H1 (cell line): ENCODE data around the gene PSMA5. TPM values are rescaled to one million over a fixed set of nuclear protein-coding genes. Genes with fewer than 3 reads are reported as not detected.

Experiments
- CTCF ChIA-PET: fragments of 300-600 bp; sonication (Branson Sonifier 250); formaldehyde crosslinking; loops from one replicate; lab custom pipeline; 2021; ENCODE audit not compliant: partially characterized antibody; lab: Charles Lee
- POLR2A ChIA-PET: fragments of 300-600 bp; sonication (Branson Sonifier 250); formaldehyde crosslinking; loops from one replicate; lab custom pipeline; 2021; ENCODE audit warnings: inconsistent platforms; ENCODE audit not compliant: partially characterized antibody; lab: Charles Lee
- DNase-seq, 2 experiments: peaks; one replicate each; pipeline versions ENCODE4 v3.0.0 to v3.0.0-alpha.2; 2010 to 2022; ENCODE audit warnings: low spot score in 2 of 2, low read depth in 1 of 2, mixed read lengths in 1 of 2
- FAIRE-seq: peaks from 2 replicates; lab custom pipeline; 2011; peaks lifted over from hg19 to GRCh38; lab: Jason Lieb, UNC
- H2AFZ ChIP-seq: 2 replicates; pipeline ENCODE4 v1.8.1; 2012; ENCODE audit warnings: low read length, inconsistent platforms
- H2AK5ac ChIP-seq: 2 replicates; pipeline ENCODE4 v1.6.1; 2013; ENCODE audit warnings: low read depth, low read length
- H2BK120ac ChIP-seq: replicated peaks from 2 replicates; pipeline ENCODE3; 2013; ENCODE audit warnings: low read depth, low read length, inconsistent platforms
- H2BK12ac ChIP-seq: 2 replicates; pipeline ENCODE4 v1.6.1; 2013; ENCODE audit warnings: low read depth, low read length
- H2BK15ac ChIP-seq: 2 replicates; pipeline ENCODE4 v1.6.1; 2013; ENCODE audit warnings: low read length
- H2BK20ac ChIP-seq: 2 replicates; pipeline ENCODE4 v1.6.1; 2013; ENCODE audit warnings: low read length
- H2BK5ac ChIP-seq: 2 replicates; pipeline ENCODE4 v1.6.1; 2013; ENCODE audit warnings: low read depth, low read length
- H3K14ac ChIP-seq: 2 replicates; pipeline ENCODE4 v1.6.1; 2013; ENCODE audit warnings: inconsistent platforms; ENCODE audit not compliant: insufficient read length
- H3K18ac ChIP-seq: 2 replicates; pipeline ENCODE4 v1.6.1; 2013; ENCODE audit warnings: low read length; ENCODE audit errors: extremely low read depth
- H3K23ac ChIP-seq: 2 replicates; pipeline ENCODE4 v1.6.1; 2013; ENCODE audit warnings: inconsistent platforms; ENCODE audit not compliant: insufficient read length
- H3K23me2 ChIP-seq: 2 replicates; pipeline ENCODE4 v1.6.1; 2013; ENCODE audit warnings: low read depth, low read length
- H3K27ac ChIP-seq: 2 replicates; pipeline ENCODE4 v1.6.1; 2011; ENCODE audit warnings: low read depth, low read length, inconsistent platforms
- H3K27me3 ChIP-seq, 4 experiments: replicated peaks in 1 of 4; 1 replicate in 1 of 4; 2 replicates in 3 of 4; pipeline versions ENCODE4 v1.6.1 to v1.8.1; 2011 to 2013; ENCODE audit warnings: low read length in 3 of 4, mild to moderate bottlenecking in 3 of 4, inconsistent platforms in 2 of 4, mixed read lengths in 2 of 4, moderate library complexity in 1 of 4; ENCODE audit not compliant: control insufficient read depth in 3 of 4, insufficient read depth in 3 of 4; ENCODE audit errors: extremely low read depth in 1 of 4
- H3K36me3 ChIP-seq, 4 experiments: 2 replicates each; pipeline versions ENCODE4 v1.6.1 to v1.8.1; 2011 to 2013; ENCODE audit warnings: mild to moderate bottlenecking in 4 of 4, low read length in 3 of 4, moderate library complexity in 2 of 4, control low read depth in 1 of 4, inconsistent platforms in 1 of 4; ENCODE audit not compliant: insufficient read depth in 4 of 4, control insufficient read depth in 2 of 4
- H3K4ac ChIP-seq: replicated peaks from 2 replicates; pipeline ENCODE3; 2013; ENCODE audit warnings: low read length, low read depth, mixed read lengths, inconsistent platforms; ENCODE audit not compliant: insufficient read length
- H3K4me1 ChIP-seq, 4 experiments: replicated peaks in 1 of 4; 1 replicate in 1 of 4; 2 replicates in 3 of 4; pipeline versions ENCODE4 v1.6.1 to v1.8.1; 2011 to 2013; ENCODE audit warnings: low read length in 3 of 4, inconsistent platforms in 2 of 4, mixed read lengths in 1 of 4; ENCODE audit not compliant: insufficient read depth in 4 of 4, control insufficient read depth in 3 of 4
- H3K4me2 ChIP-seq, 2 experiments: 2 replicates each; pipeline versions ENCODE4 v1.6.1 to v1.8.1; 2011 to 2013; ENCODE audit warnings: low read depth in 2 of 2, low read length in 2 of 2, control low read depth in 1 of 2, inconsistent platforms in 1 of 2, mild to moderate bottlenecking in 1 of 2; ENCODE audit not compliant: insufficient read depth in 1 of 2
- H3K4me3 ChIP-seq, 4 experiments: fragments of 200-600, 300-600 bp in 1 of 4; sonication (generic), shearing (Covaris generic), sonication (Bioruptor Twin) in 1 of 4; 2 replicates each; pipeline versions ENCODE4 v1.5.1 to v1.8.1; 2011 to 2016; ENCODE audit warnings: low read length in 4 of 4, low read depth in 3 of 4, control low read depth in 2 of 4, inconsistent platforms in 2 of 4, mild to moderate bottlenecking in 2 of 4, mixed read lengths in 1 of 4, moderate library complexity in 1 of 4; ENCODE audit not compliant: insufficient read depth in 2 of 4; ENCODE audit errors: extremely low read depth in 1 of 4
- H3K56ac ChIP-seq: replicated peaks from 2 replicates; pipeline ENCODE3; 2013; ENCODE audit warnings: low read depth, mild to moderate bottlenecking, mixed read lengths, low read length, inconsistent platforms; ENCODE audit not compliant: insufficient read length
- H3K79me1 ChIP-seq: 2 replicates; pipeline ENCODE4 v1.6.1; 2013; ENCODE audit warnings: low read depth, low read length, control low read depth
- H3K79me2 ChIP-seq, 2 experiments: 2 replicates each; pipeline versions ENCODE4 v1.6.1 to v1.8.1; 2012 to 2013; ENCODE audit warnings: low read length in 2 of 2, mild to moderate bottlenecking in 2 of 2, inconsistent platforms in 1 of 2; ENCODE audit not compliant: insufficient read depth in 2 of 2, control insufficient read depth in 1 of 2
- H3K9ac ChIP-seq, 4 experiments: replicated peaks in 1 of 4; 1 replicate in 1 of 4; 2 replicates in 3 of 4; pipeline versions ENCODE4 v1.6.1 to v1.8.1; 2011 to 2013; ENCODE audit warnings: low read depth in 3 of 4, low read length in 3 of 4, control low read depth in 2 of 4, mild to moderate bottlenecking in 2 of 4, moderate library complexity in 2 of 4, inconsistent platforms in 1 of 4; ENCODE audit errors: extremely low read depth in 1 of 4
- H3K9me3 ChIP-seq, 2 experiments: 2 replicates each; pipeline versions ENCODE4 v1.6.1 to v1.8.1; 2012 to 2013; ENCODE audit warnings: mild to moderate bottlenecking in 2 of 2, moderate library complexity in 2 of 2, control low read depth in 1 of 2, inconsistent platforms in 1 of 2, low read depth in 1 of 2, low read length in 1 of 2, mixed read lengths in 1 of 2; ENCODE audit not compliant: insufficient read depth in 2 of 2
- H4K20me1 ChIP-seq, 2 experiments: replicated peaks in 1 of 2; 2 replicates each; pipeline versions ENCODE3 to v1.8.1; 2011 to 2013; ENCODE audit warnings: inconsistent platforms in 2 of 2, low read length in 2 of 2, mild to moderate bottlenecking in 1 of 2; ENCODE audit not compliant: insufficient read depth in 2 of 2, control insufficient read depth in 1 of 2
- H4K5ac ChIP-seq: 2 replicates; pipeline ENCODE4 v1.6.1; 2013; ENCODE audit warnings: low read length, low read depth, mixed read lengths, inconsistent platforms; ENCODE audit not compliant: insufficient read length
- H4K8ac ChIP-seq: 2 replicates; pipeline ENCODE4 v1.8.0; 2013; ENCODE audit warnings: mild to moderate bottlenecking, moderate library complexity, low read length, inconsistent platforms; ENCODE audit not compliant: insufficient read depth; ENCODE audit errors: extremely low read depth
- H4K91ac ChIP-seq: replicated peaks from 2 replicates; pipeline ENCODE3; 2013; ENCODE audit warnings: low read length, mixed read lengths, inconsistent platforms; ENCODE audit not compliant: insufficient read length
- CBX5 ChIP-seq: fragments of 300-800, 300-1000 bp; sonication (generic); IDR thresholded peaks from 2 replicates; pipeline ENCODE4 v1.7.1; 2016; ENCODE audit warnings: antibody characterized with exemption, low read length, low read depth
- CHD1 ChIP-seq: IDR thresholded peaks from 2 replicates; pipeline ENCODE4 v1.6.1; 2012; ENCODE audit warnings: low read depth, low read length, improper control_type of control experiment
- E2F6 ChIP-seq: IDR thresholded peaks from 2 replicates; pipeline ENCODE4 v1.6.1; 2012; ENCODE audit warnings: inconsistent platforms
- KDM1A ChIP-seq: fragments of 200-600, 300-600 bp; sonication (generic); IDR thresholded peaks from 2 replicates; pipeline ENCODE4 v1.7.1; 2016; ENCODE audit warnings: mild to moderate bottlenecking, low read length, borderline replicate concordance
- SP2 ChIP-seq: IDR thresholded peaks from 2 replicates; pipeline ENCODE4 v1.6.1; 2012; ENCODE audit warnings: mild to moderate bottlenecking, low read length, inconsistent platforms
- USF2 ChIP-seq: IDR thresholded peaks from 2 replicates; pipeline ENCODE4 v1.6.1; 2011; ENCODE audit warnings: low read length, improper control_type of control experiment
- polyA plus RNA-seq, 7 experiments: library from polyadenylated mRNA; depleted of rRNA in 3 of 7; stranded (reverse) in 5 of 7; unstranded in 2 of 7; fragments of >200 nt in 5 of 7; fragments of 200-250 nt in 2 of 7; gene quantifications; 1 replicate in 5 of 7; 2 replicates in 1 of 7; 4 replicates in 1 of 7; pipeline versions ENCODE4 v1.2.1 to v1.2.3, GENCODE V29; 2011 to 2013; ENCODE audit warnings: missing spikeins in 2 of 7, mixed read lengths in 2 of 7
- total RNA-seq: library from RNA; stranded (reverse); fragmentation: NEBNext Ultra II Directional; extraction: Animal tissue kit (Norgen Biotek cat#: 25700); gene quantifications from 2 replicates; pipeline ENCODE4 v1.2.1, GENCODE V29; 2021

PSMA5 gene
- total and polyA plus RNA-seq, 2 of the 8 experiments (the other 6 are each of a cell fraction or from before 2014, with no cell fraction given): 140 to 166 TPM

GRCh38 chr1:109402025-109402424, 24.2 kb downstream of the PSMA5 start:
- DNase-seq (no peak), FAIRE-seq (no peak)
- no peak for TF ChIP-seq KDM1A
- no peak for TF ChIP-seq CHD1
- no peak for TF ChIP-seq E2F6
- no peak for TF ChIP-seq CBX5
- TF ChIP-seq USF2: no peak
- TF ChIP-seq SP2: no peak
- ChIA-PET CTCF (interaction anchor here (0.6 to 7.5 kb wide), 14 partner anchors 10 to 171 kb away, joined by 3 to 113 read pairs (median 4); no protein-coding TSS in a partner anchor), POLR2A (interaction anchor here (1.4 to 2.6 kb wide), 3 partner anchors 18 to 162 kb away, joined by 4 to 16 read pairs (median 8); no protein-coding TSS in a partner anchor)
- Histone ChIP-seq H3K79me1 (no peaks in the 10 kb centered on the region), H4K5ac (no peak overlapping the region), H3K14ac (no peak overlapping the region), H2AFZ (no peak overlapping the region), H3K9ac (no peak overlapping the region), H3K18ac (no peak overlapping the region), H3K36me3 (peaks cover 0 to 26% (median 19%) of the 10 kb centered on the region in 4 experiments; a peak in 6 of 8 replicates), H3K23me2 (peaks cover 4% of the 10 kb centered on the region), H2BK120ac (no peak overlapping the region), H3K56ac (no peak overlapping the region), H3K23ac (no peak overlapping the region), H3K4ac (no peak overlapping the region), H4K91ac (no peak overlapping the region), H3K79me2 (peaks cover 0 to under 1% of the 10 kb centered on the region in 2 experiments; a peak in 2 of 4 replicates), H4K20me1 (no peaks in the 10 kb centered on the region), H2BK15ac (no peak overlapping the region), H4K8ac (no peak overlapping the region), H3K27me3 (no peaks in the 10 kb centered on the region), H2AK5ac (no peak overlapping the region), H3K4me1 (peaks cover 0 to 5% (median 4%) of the 10 kb centered on the region in 4 experiments; a peak in 3 of 7 replicates), H2BK5ac (no peak overlapping the region), H2BK12ac (no peak overlapping the region), H3K9me3 (no peaks in the 10 kb centered on the region), H3K4me2 (no peak overlapping the region), H3K27ac (no peak overlapping the region), H2BK20ac (no peak overlapping the region), H3K4me3 (no peak overlapping the region)
